HG02884 (cell line): ENCODE measurements around the gene CNTN5.

Experiments
- ATAC-seq: cut with Tn5 transposase; IDR thresholded peaks from one replicate; pipeline ENCODE4 v1.9.1; 2021; ENCODE audit warnings: mild to moderate bottlenecking, moderate library complexity; ENCODE audit not compliant: unreplicated experiment

The CNTN5 gene

DNA sequence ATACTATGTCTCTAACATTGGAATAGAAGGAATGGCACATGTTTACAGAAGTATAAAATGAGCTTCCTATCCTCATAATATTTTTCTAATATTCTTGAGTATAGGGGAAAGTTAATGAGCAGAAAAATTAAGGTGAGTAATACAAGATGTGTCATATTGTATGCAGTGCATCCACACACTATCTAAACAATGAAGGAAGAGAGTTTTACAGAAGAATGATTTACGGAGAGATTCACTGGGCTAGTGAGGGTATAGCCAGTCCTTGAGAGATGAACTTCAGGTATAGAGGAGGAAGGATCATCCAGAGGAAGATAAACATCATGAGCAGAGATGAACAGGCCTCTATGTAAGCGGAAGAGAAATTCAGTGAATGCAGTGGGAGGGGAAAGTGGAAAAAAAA is 569.0 kb downstream of the CNTN5 start:
- ATAC-seq, result no peak

DNA sequence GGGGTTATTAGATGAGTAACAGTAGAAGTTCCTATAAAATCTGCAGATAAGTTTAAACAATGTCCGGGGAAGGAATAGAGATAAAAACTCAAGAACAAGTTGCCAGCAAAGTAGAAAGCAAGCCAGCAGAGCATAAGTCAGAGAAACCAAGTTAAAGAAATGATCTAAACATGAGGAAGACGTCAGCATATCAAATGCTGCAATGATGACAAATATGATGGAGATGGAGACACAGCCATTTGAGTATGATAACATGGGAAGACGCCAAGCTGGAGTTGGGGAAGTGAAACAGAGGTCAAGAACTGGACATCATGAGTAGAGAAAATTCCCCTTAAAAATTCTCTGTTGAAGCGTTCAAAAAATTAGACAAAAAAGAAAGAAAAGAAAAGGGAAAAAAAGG is 571.5 kb downstream of the CNTN5 start:
- no peak for ATAC-seq

DNA sequence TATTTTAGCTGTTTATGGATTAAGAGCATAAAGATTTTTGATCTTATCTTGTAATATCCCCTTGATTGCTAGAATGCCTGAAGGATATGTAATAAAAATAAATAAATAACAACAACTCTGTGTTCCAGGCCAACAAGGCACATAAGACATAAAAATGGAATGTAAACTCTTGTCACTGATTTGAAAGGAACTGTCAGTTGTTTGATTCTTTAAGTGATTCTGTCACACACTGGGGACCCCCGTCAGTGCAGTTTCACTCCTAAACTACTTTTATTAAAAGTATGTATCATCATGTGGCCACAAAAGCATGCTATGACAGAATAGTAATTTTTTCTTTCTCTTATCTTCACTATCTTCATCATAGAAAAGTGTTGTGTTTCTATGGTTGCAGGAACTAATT is 572.4 kb downstream of the CNTN5 start:
- ATAC-seq, result no peak

DNA sequence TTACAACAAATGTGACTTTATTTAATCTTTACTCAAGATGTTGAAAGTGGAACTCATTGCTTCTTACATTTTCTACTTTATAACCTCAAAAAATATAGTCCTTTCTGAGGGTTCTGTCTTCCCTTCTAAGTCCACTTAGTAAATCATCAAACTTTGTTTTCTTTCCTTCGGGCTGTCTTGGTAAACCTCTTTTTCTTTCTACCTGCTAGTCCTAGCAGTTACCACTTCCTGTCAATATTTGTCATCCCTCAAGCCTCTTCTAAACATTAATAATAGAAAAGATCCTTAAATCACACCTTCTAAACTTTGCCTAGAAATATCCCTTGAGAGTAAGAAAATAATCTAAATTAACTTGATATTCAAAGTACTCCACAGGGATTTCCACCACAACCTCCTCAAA is 580.4 kb downstream of the CNTN5 start:
- no peak for ATAC-seq

DNA sequence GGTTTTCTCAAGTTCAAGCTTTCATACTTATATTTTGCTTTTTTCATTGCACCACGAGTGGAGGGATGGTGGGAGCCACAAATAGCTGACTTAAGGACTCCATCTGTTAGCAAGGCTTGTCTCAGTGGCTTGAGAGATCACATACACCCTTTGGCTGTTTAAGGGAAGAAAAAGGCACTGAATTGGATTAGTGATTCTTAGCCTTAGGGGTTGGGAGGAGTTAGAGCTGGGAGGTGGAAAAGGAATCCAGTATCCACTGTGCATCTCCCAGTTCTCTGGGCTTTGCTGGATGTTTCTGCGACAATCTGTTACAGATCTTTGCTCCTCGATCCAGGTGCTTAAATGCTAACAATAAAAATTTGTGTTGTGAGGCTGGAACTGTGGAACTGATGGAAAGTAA is 593.6 kb downstream of the CNTN5 start:
- ATAC-seq, result no peak

DNA sequence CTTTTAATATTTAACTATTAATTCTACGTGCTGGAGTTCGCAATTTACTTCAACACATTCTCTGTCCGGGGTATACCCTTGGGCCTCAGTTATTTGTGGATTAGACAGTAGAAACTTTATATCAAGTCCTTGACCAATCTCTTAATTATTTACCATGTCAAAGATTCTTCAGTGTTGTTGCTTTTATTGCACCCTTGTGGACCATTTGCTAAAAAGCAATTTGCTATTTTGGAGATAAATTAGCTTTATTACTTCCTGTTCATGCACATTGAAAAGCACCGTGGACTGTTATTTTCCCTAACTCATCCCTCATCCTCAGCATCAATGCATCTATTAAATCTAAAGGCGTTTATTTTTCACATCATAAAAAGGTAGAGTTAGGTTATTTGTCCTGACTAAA is 609.9 kb downstream of the CNTN5 start:
- no peak for ATAC-seq

DNA sequence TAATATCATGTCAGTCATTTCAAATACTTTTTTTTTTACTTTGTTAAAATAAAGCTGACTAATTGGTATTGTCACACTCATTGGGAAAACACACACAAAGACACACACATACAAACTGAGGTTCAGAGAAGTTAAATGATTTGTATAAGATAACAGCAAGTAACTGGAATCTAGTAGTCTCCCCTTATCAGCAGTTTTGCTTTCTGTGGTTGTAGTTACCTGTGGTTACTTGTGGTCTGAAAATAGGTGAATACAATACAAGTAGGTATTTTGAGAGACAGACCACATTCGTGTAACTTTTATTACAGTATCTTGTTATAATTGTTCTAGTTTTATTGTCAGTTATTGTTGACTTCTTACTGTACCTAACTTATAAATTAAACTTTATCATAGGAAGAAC is 610.9 kb downstream of the CNTN5 start:
- no peak for ATAC-seq

DNA sequence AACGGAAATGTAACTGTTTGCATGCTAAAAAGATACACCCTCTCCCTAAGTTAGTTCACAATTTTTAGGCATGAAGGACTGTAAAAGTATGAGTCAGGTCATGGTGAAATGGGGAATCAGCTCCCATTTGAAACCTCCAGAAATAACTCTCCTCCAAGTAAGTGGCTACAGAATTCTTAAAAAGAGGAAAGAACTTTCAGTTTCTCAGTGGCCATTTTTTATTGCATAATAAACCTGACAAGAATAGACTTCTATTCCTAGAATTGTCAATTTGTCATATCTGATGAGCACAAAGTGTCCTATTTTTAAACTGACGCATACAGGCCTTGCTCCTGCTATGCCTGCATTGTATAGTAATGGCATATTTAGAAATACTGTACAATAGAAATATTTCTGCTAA is 612.2 kb downstream of the CNTN5 start:
- no peak for ATAC-seq

DNA sequence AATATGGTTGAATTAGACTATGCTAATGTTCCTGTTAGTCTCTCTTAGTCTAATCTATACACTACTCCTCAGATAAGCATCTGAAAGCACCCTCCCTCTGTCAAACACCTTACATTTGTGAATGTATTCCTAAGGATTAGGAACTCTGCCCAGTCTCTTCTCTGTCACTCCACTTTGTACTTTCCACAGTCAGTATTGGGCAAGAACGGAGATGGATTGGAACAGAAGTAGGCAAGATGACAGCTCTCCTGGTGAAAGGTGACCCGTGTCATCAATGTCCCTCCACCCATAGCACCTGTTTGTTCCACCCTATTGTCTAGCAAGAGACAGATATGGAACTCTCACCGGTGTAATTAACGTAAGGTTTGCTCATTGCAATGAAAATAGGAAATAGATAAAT is 613.8 kb downstream of the CNTN5 start:
- ATAC-seq, result no peak

DNA sequence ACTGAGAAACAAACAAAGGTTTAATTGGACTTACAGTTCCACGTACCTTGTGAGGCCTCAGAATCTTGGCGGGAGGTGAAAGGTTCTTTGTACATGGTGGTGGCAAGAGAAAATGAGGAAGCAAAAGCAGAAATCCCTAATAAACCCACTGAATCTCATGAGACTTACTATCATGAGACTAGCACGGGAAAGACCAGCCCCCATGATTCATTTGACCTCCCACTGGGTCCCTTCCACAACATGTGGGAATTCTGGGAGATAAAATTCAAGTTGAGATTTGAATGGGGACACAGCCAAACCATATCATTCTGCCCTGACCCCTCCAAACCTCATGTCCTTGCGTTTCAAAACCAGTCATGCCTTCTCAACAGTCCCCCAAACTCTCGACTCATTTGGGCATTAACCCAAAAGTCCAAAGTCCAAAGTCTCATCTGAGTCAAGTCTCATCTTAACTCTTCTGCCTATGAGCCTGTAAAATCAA is 617.4 kb downstream of the CNTN5 start:
- ATAC-seq, result no peak

DNA sequence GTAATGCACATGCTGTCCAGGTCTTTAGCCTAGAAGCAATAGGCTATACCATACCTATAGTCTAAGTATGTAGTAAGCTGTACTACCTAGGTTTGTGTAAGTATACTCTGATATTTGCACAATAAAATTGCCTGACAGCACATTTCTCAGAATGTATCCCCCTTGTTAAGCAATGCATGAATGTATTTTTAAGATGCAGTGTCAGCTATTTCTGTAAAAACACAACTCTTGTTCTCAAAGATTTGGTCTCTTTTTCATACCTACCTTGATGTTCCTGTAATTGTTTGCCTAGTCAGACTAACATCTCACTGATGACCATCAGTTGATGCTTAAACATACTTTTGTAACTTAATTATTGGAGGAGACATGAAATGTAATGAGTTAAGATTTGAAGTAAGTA is 619.9 kb downstream of the CNTN5 start:
- no peak for ATAC-seq

DNA sequence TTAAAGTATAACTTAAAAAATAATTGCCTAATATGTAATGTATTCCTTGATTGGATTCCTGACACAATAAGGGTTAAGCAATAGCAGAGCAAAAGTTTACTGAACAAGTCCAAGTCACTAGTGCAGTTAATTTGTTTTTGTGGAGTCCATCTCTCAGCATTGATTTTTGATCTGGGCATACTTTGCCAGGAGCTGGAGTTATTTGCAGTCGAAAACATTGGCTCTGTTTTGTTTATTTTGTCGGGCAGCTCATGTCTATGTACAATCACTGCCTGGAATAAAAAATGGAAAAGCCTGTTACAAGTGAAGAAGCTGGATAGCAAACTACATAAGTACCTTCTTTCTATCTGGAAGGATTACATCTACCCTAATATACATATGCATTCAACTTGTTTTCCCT is 625.2 kb downstream of the CNTN5 start:
- ATAC-seq, result no peak

DNA sequence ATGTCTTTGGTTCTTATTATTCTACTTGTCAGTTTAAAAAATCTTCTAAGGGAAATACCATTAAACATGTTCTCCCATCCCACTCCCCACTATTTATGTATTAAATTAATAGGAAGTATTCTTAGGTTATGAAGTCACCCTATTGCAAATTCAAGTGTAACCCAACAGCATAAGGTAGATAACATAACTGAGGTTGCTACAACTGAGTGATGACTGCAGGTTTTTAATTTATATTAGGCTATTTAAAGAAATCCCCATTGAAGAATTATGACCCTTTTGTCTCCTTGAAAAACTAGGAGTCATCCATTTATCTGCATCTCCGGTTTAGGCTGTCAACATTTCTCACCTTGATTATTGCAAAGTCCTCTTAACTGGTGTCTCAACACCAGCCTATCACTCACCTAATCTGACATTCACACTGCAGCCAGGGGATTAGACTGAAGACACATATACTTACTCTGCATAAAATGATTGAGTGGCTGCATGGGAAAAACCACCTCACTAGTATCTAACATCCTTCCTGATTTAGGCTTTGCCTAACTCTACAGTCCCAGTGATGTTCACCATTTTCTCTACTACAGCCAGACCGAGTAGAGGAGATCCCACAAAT is 649.4 kb downstream of the CNTN5 start:
- ATAC-seq, result no peak

DNA sequence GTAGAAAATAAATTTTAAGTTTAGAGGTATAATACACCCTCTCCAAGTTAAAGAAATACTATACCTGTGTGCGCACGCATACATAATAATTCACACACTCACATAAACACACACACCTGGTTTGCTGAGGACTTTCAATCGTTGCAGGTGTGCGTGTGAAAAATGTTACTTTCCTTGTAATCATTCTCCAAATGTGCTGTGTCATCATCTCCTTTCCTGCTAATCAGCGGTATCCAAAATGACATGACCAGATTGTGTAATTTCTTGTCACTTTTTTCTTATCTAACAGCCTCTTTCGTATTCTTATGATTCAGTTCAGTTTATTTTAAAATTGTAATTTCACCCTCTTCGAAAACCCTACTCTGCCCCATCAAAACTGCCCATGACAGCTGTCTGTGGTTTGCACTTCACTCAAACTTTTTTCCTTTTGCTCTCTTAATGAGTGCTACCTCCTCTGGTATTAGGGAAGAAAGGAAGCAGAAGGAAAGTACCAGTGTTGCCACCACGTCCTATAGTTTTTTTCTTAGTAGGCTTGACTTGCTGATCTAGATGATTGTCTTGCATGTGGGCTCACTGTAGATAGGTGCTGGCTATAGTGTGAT is 651.2 kb downstream of the CNTN5 start:
- no peak for ATAC-seq

DNA sequence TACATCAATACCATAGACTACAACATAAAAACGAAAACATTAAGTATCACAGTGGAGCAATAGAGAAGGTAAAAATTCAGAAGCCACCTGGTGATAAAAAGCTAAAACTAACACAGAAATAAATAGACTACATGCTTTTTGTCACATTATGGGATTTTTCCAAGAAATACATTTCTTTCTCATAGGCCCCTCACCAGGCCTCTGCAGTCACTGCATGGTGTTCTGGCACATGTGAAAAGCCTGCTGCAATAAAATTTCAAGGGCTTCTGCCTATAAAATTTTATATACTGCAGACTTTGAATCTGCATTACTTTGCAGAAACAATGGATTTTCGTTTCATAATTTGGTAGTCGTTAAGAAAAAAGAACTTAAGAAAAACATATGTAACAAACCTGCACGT is 655.5 kb downstream of the CNTN5 start:
- ATAC-seq, result no peak

DNA sequence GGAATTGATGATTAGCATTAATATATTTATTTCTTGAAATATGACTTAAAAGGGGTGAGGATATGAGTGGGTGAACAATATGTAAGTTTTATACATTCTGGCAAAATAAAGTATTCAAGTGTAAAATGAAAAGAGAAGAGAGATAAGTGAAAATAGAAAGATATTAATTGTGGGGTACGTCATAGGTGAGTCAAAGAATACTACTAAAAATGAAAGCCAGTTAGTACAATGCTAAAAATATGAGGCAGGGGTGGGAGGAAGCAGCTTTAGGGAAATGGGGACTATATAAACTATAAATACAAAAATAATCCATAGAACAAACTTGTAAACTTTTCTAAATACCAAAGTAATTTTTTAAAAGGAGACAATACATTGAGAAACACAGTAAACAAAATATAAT is 661.4 kb downstream of the CNTN5 start:
- no peak for ATAC-seq

DNA sequence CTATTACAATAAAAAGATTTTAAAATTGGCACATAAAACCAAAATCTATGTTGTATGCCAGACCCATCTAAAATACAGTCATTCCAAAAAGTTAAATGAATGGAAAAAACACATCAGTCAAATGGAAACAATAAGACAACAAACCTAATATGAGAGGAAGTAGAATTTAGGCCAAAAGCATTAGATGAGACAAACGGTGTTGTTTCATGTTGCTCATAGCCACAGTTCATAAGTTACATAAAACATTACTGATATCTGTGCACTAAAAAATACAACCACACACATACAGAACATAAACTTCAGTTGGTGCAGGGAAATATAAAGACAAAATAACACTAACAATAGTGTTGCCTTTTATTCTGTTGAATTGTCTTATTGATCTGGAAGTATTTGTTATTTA is 661.9 kb downstream of the CNTN5 start:
- ATAC-seq, result no peak

DNA sequence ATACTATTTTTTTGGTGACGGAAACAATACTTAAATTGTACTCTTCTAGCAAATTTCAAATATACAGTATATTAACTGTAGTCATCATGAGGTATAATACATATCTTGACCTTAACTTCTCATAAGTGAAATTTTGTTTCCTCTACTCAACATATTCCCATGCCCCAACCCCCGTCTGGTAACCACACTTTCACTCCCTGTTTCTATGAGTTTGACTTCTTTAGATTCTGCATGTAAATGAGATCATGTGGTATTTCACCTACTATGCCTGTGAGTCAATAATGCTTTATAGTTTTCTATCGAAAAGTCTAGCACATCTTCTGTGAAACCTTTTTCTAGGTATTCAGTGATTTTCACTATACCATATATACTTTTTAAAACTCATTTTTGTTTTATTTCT is 663.2 kb downstream of the CNTN5 start:
- no peak for ATAC-seq

DNA sequence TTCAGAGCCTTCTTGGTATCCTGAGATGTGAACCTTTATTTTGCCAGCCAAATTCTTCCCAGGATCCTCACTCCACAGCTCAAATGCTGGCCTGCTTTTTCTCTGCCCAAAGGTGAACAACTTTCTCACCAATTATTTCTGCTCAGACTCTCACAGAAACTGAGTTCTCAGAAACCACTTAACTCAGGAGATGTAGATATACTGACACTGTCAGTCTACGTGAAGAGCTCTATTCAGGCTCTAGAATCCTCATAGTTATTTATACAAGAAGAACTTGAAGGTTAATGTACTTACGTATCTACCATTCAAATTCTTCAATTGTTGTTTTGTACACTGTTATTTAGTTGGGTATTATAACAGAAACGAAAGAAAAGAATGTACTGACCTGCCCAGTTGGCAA is 666.1 kb downstream of the CNTN5 start:
- ATAC-seq, result no peak

DNA sequence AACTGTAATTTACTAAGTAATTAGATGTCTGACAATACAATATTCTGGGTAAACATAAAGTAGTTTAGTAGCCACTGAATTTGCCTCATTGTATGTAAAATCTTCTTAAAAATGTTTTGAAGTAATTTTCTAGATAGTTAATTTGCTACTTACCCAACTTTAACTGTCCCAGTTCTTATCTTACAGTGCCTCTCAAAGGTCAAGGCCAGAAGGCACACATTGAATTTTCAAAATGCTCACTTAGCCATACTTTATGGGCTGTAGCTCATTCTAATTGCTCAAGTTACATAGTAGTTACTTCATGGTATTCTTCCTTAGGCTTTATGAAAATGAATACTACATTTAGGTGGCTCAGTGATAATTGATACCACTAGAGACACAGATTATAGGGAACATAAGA is 666.6 kb downstream of the CNTN5 start:
- no peak for ATAC-seq

DNA sequence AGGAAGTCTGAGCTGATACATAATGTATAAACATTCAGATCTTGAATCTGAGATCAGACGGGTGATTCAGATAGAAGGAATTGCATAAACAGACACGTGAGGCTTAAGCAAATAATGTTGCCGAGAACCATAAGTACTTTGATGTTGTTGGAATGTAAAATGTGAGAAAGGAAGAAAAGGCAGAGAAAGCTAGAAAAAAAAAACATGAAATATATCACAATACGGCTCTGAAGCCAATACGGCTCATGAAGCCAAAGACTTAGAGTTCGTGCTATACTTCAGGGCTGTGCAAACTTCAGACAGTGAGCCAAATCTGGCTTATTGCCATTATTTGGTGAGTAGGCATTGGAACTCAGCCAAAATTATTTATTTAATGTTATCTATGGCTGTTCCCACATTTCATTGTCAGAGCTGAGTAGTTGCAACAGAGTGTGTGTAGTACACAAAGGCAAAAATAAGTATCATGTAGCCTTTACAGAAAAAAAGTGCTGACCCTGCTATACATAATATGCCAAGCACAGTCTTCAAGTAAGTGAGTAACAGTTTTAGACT is 673.3 kb downstream of the CNTN5 start:
- ATAC-seq, result no peak

DNA sequence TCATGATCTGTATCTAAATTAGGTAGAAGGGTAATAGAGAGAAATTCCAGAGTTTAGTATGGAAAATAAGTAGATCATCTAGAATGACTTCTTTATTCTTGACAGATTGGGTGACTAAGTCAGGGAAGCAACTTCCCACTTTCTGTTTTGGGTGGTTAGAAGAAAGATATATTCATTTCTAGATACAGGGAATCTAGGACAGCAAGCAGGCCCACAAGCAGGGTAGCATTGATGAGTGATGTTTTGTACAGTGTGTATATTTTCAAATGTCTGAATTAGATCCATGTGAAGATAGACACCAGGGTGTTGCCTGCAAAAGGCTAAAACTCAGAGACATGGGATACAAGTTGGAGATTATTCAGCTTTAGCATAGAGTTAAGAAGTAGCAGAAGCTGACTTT is 674.4 kb downstream of the CNTN5 start:
- no peak for ATAC-seq

DNA sequence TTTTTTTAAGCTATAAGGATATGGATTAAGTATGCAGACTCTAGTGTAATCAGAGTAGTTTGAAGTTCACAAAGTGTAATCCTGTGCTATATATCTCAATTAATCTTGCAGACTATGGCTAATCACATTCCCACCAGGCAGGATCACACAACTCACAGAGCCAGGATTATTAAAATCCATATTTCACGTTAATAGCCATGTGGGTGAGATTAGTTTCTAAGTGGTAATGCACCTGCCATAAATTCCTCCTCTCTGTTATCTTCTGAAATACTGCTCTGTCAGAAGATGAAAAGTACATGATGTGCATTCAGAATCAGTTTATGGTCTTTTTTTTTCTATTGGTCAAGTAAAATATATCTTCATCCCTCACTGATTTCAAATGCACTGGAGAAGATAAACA is 686.1 kb downstream of the CNTN5 start:
- ATAC-seq, result no peak
